ENCODE measurements around the gene KCNMB4.

KCNMB4 gene

DNA sequence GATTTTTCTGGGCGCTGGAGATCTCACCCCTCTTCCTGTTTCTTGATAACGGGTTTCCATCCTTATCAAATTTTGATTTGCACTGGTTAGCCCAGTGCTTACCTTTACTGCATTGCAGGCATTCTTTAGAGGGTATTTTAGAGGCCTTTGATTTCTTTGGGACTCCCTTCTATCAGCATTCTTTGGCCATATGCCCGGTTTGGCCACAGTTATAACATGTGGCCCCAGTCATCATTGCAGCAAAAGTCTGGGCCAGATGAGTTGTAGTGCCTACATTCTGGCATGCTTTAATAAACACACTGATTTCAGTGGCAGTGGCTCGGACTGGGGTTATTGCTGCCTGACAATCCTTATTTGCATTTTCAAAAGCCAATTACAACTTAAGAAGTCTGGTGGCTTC lies 82.3 kb downstream of the KCNMB4 start:
- no peak for DNase-seq

DNA sequence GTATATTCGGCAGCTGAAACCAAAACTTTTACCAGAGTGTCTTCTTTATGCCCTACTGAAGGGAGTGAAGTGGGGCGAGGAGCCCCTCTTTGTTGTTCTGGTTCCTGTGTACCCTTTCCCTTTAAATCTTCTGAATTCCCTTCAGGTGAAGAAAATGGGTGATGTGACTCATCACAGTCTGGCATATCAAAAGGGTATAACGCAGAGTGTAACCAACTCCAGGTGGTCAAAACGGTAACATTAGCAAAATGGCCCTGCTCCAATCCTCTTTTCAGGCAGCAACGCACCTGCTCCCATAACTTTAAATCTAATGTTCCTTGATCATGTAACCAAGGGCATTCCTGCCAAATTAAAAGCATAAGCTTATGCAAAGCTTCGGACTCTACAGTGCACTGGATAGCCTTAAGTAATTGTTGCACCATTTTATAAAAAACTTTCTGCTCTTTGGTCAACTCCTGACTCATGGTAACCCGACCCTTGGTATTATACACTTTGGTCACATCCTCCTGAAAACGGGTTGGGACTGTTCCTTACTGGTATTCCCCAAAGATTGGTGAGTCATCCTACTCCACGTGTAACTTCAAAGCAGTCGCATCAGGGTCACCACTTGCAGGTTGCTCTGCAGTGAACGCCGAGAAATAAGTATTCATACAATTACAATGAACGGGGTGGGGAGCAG lies 83.1 kb downstream of the KCNMB4 start:
- DNase-seq = no peak

DNA sequence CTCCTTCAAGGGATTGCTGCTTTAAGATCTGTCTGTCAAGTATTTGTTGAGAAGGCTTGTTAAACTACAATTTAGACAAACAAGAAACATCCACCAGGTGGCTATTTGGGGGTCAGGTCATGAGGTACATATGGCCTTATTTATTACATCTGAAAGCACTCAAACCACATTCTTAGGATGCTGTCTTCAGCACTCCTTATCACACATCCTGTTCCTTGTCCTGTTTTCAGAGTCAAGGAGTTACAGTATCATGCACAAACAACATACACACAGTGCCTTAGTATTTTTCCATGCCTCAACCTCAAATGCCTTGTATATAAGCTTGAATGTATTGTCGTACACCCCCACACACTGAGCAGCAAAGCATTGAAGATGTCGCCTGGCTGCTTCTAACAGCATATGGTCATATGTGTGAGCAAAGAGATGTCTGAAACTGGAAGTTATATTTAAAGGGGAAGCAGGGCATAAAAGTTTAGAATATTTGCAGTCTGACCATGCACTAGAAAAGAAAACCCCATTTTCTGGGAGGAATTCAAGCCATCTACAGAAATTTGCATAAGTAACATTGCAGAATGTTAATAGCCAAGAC lies 83.8 kb downstream of the KCNMB4 start:
- DNase-seq = no peak

DNA sequence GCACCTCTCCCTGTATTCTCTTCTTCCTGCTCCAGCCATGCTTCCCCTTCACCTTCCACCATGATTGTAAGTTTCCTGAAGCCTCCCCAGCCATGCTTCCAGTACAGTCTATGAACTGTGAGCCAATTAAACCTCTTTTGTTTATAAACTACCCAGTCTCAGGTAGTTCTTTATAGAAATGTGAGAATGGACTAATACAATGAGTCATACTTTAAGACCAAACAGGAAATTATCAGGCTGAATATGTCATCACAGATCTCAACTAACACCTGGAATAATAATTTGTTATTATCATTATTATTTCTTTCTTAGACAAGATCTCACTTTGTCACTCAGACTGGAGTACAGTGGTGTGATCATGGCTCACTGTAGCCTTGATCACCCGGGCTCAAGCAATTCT lies 85.4 kb downstream of the KCNMB4 start:
- no peak for DNase-seq

GRCh38 chr12:70456953-70457352 lies 90.9 kb downstream of the KCNMB4 start:
- no peak for DNase-seq

DNA sequence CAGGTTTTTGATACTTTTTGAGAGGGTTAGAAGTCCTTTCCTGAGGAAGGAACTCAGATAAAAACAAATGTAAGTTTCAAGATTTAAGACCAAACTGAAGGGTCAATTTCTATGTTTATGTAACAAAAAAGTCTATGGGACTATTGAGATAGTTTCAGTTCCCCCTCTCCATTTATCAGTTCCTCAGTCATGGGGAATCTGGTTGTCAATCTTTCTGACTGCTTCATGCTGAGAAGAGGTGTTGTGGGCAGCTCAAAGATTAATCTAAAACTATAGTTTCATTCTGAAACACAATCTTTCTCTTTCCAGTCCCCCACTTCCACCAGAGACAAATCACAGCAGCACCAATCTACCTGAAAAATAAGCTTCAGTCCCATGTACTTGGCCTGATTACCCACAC lies 93.7 kb downstream of the KCNMB4 start:
- DNase-seq = no peak

- DNase-seq = no peak
Observed at GRCh38 chr12:70463997-70464396, 97.9 kb downstream of the KCNMB4 start.

DNA sequence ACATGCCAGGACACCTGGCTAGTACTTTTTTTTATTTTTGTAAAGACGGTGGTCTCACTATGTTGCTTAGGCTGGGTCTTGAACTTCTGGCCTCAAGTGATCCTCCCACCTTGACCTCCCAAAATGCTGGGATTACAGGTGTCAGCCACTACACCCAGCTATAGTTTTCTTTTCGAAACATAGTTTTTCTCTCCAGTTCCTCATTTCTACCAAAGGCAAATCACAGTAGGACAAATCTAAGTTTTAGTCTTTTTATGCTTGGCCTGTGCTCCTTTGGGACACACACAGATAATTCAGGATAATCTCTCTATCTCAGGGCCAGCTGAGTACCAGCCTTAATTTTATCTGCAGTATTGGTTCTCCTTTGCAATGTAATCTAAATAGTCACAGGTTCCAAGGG lies 100.7 kb downstream of the KCNMB4 start:
- no peak for DNase-seq

DNA sequence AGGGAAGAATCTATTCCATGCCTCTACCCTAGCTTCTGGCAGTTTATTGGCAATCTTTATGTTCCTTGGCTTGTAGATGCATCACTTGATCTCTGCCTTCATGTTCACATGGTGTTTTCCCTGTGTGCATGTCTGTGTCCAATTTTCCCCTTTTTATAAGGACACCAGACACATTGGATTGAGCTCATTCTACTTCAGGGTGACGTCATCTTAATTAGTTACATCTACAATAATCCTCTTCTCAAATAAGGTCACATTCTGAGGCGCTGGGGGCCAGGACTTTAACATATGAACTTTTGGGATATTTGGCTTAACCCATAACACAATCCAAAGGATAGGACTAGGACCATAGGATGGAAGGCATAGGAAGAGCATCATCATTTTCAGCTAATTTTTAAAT lies 101.4 kb downstream of the KCNMB4 start:
- no peak for DNase-seq

- DNase-seq = no peak
Observed at GRCh38 chr12:70467918-70468733, 102.0 kb downstream of the KCNMB4 start.

- no peak for DNase-seq
Observed at GRCh38 chr12:70468741-70469140, 102.7 kb downstream of the KCNMB4 start.

GRCh38 chr12:70469221-70469820 lies 103.2 kb downstream of the KCNMB4 start:
- no peak for DNase-seq

DNA sequence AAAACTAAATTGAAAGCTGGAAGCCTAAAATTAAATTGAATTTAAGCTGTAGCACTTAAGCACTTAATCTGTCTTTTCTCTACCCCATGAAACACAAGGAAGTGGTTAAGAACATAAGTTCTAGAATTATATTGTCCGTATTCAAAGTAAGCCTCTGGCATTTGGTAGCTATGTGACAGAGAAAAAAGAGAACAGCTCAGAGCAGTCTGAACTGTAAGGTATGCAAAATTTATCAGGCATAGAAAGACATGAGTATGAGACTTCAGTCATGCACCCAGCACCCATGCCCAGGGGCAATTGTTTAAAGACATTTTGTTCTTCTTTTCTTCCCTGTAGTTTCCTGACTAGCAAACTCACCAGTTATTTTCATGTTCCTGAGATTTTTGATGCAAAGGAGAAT lies 116.7 kb downstream of the KCNMB4 start:
- DNase-seq = no peak
